A673 (cell line): ENCODE results near the gene SPATS2L.

Experiments
- CTCF ChIP-seq: fragments of 300-800, 200-600 bp; sonication (generic); conservative IDR thresholded peaks from 2 replicates; pipeline ENCODE4 v1.5.1; 2017; ENCODE audit warnings: low read depth, mild to moderate bottlenecking, antibody characterized with exemption, low read length, moderate library complexity, mixed read lengths
- EZH2 ChIP-seq: fragments of 200-600 bp; sonication (generic); IDR thresholded peaks from 2 replicates; pipeline ENCODE4 v1.6.1; 2017; ENCODE audit warnings: borderline replicate concordance, low read depth, mild to moderate bottlenecking, mixed read lengths, antibody characterized with exemption, low read length; ENCODE audit not compliant: poor library complexity, severe bottlenecking

- TF ChIP-seq CTCF (no peak), EZH2 (no peak)
Observed at GRCh38 chr2:200300638-200301314, 5.7 kb upstream of the SPATS2L start.
